Measurements from ENCODE around the gene CHRNB2. TPM values are rescaled to one million over a fixed set of nuclear protein-coding genes. Genes with fewer than 3 reads are reported as not detected.

Gene CHRNB2
- total and polyA plus RNA-seq, 2 donors (not counting 3 experiments of a cell fraction or from before 2014, with no cell fraction given): not detected

DNA sequence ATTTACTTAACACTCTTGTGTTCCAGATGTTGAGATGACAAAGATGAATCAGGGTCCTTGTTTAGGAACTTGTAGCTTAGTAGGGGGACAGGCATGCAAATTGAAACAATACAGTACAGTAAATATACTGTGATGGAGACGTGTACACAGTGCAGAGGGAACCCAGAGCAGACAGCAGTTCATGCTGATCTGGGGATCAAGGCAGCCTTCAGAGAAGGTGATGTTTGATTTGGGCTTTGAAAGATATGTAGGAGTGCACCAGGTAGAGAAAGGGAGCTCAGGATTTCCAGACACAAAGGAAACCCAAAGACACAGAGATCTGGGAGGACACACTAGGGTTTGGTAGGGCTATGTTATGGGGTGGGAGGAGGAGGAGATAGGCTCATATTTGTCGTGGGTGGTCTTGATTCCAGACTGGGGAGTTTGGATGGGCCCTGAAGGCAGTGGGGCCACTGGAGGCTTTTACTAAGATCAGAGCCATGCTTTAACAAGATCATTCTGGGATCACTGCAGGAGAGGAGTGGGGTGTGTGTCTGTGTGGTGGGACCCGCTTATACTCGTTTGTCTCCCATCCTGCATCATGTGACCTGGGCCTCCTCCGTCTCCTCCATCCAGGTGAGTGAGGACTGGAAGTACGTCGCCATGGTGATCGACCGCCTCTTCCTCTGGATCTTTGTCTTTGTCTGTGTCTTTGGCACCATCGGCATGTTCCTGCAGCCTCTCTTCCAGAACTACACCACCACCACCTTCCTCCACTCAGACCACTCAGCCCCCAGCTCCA is 7.8 kb downstream of the CHRNB2 start:
- Histone ChIP-seq H3K4me3 (replicated peaks in 1 of 3; ENCODE audit: insufficient read depth in 1 of 3, low read depth in 1 of 3, low read length in 3 of 3) (no peak overlapping the region), H3K4me2 (ENCODE audit: insufficient read depth, low read length) (no peak overlapping the region), H3K27ac (ENCODE audit: insufficient read depth, low read depth, low read length) (no peak overlapping the region), H2AFZ (ENCODE audit: low read depth, low read length) (no peak overlapping the region), H3K9ac (replicated peaks; ENCODE audit: extremely low read depth, insufficient read depth, low read length) (no peak overlapping the region), H3K4me1 (ENCODE audit: control insufficient read depth, extremely low read depth, insufficient read depth, low read length) (no peaks in the 10 kb centered on the region), H3K79me2 (ENCODE audit: control insufficient read depth, insufficient read depth, low read length) (no peaks in the 10 kb centered on the region), H3K36me3 (ENCODE audit: control insufficient read depth in 2 of 2, extremely low read depth in 1 of 2, insufficient read depth in 2 of 2, low read length in 2 of 2) (peaks cover 5 to 12% of the 10 kb centered on the region in 2 experiments), H3K9me1 (replicated peaks; ENCODE audit: control insufficient read depth, extremely low read depth, insufficient read depth, low read length) (no peaks in the 10 kb centered on the region), H3K27me3 (ENCODE audit: control insufficient read depth in 2 of 2, insufficient read depth in 2 of 2, low read length in 2 of 2) (no peaks in the 10 kb centered on the region), H3K9me3 (replicated peaks; ENCODE audit: control insufficient read depth, insufficient read depth, low read length) (no peaks in the 10 kb centered on the region), H4K20me1 (replicated peaks; ENCODE audit: control insufficient read depth, extremely low read depth, insufficient read depth, low read length) (no peaks in the 10 kb centered on the region)
- POLR2A ChIA-PET: no interaction called here
- CTCF ChIA-PET: interaction anchor here (1.0 to 2.4 kb wide), 2 partner anchors 16 to 96 kb away, joined by 4 to 13 read pairs; no protein-coding TSS in a partner anchor
- TF ChIP-seq POLR2AphosphoS5 (IDR thresholded peaks at IDR 0.05; ENCODE audit: insufficient read depth, low read depth, low read length): no peak
- TF ChIP-seq, protein P1, sequence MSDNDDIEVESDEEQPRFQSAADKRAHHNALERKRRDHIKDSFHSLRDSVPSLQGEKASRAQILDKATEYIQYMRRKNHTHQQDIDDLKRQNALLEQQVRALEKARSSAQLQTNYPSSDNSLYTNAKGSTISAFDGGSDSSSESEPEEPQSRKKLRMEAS (IDR thresholded peaks at IDR 0.05; ENCODE audit: insufficient read depth, insufficient read length): no peak
- no peak for TF ChIP-seq POLR2A (IDR thresholded peaks at IDR 0.05; ENCODE audit: low read depth, low read length)
- TF ChIP-seq JUN (IDR thresholded peaks at IDR 0.05; ENCODE audit: borderline replicate concordance, insufficient read depth, insufficient read length, low read depth): no peak
- no peak for TF ChIP-seq FOS (IDR thresholded peaks at IDR 0.05; ENCODE audit: borderline replicate concordance, insufficient read depth, low read length)
- no peak for TF ChIP-seq GATA2 (IDR thresholded peaks at IDR 0.05; ENCODE audit: insufficient read depth, insufficient read length, low read depth, low read length)
- TF ChIP-seq EZH2 (IDR thresholded peaks at IDR 0.05; ENCODE audit: borderline replicate concordance, low read depth, low read length, severe bottlenecking): no peak
- TF ChIP-seq, protein P2, sequence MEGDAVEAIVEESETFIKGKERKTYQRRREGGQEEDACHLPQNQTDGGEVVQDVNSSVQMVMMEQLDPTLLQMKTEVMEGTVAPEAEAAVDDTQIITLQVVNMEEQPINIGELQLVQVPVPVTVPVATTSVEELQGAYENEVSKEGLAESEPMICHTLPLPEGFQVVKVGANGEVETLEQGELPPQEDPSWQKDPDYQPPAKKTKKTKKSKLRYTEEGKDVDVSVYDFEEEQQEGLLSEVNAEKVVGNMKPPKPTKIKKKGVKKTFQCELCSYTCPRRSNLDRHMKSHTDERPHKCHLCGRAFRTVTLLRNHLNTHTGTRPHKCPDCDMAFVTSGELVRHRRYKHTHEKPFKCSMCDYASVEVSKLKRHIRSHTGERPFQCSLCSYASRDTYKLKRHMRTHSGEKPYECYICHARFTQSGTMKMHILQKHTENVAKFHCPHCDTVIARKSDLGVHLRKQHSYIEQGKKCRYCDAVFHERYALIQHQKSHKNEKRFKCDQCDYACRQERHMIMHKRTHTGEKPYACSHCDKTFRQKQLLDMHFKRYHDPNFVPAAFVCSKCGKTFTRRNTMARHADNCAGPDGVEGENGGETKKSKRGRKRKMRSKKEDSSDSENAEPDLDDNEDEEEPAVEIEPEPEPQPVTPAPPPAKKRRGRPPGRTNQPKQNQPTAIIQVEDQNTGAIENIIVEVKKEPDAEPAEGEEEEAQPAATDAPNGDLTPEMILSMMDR (IDR thresholded peaks at IDR 0.05; ENCODE audit: extremely low read depth in 1 of 2, insufficient read depth in 1 of 2, low read depth in 1 of 2, low read length in 2 of 2): no peak
- TF ChIP-seq MYC (IDR thresholded peaks at IDR 0.05; ENCODE audit: low read depth, low read length): no peak
- FAIRE-seq (no peak), DNase-seq (ENCODE audit: low read depth, low spot score) (no peak)
- intact Hi-C loops (cut with micrococcal nuclease): no loop called here
- dilution Hi-C loops (cut with MboI; ENCODE audit: extremely low pct_ligation_motif_present, low sequenced_read_pairs): no loop called here
- BruUV-seq (replicated peaks): no TSS peak
